H1 (cell line): ENCODE measurements around the gene ITSN1. TPM values are rescaled to one million over a fixed set of nuclear protein-coding genes. Genes with fewer than 3 reads are reported as not detected.

ENCODE experiments used
- ATF2 ChIP-seq: IDR thresholded peaks from 2 replicates; pipeline ENCODE4 v1.6.1; 2012; ENCODE audit warnings: low read length, inconsistent platforms
- BCL11A ChIP-seq, 2 experiments: IDR thresholded peaks; one replicate each; pipeline ENCODE4 v1.6.1; 2011; ENCODE audit warnings: low read depth in 2 of 2, low read length in 2 of 2, mild to moderate bottlenecking in 2 of 2
- CBX8 ChIP-seq: fragments of 300-800, 300-1000 bp; sonication (generic); IDR thresholded peaks from 2 replicates; pipeline ENCODE4 v1.7.1; 2016; ENCODE audit warnings: low read depth, low read length, borderline replicate concordance
- GABPA ChIP-seq: IDR thresholded peaks from 2 replicates; pipeline ENCODE4 v1.6.1; 2011; ENCODE audit warnings: mild to moderate bottlenecking, low read length, moderate library complexity, borderline replicate concordance; ENCODE audit not compliant: insufficient read depth
- polyA plus RNA-seq, 7 experiments: library from polyadenylated mRNA; depleted of rRNA in 3 of 7; stranded (reverse) in 5 of 7; unstranded in 2 of 7; fragments of >200 nt in 5 of 7; fragments of 200-250 nt in 2 of 7; gene quantifications; 1 replicate in 5 of 7; 2 replicates in 1 of 7; 4 replicates in 1 of 7; pipeline versions ENCODE4 v1.2.1 to v1.2.3, GENCODE V29; 2011 to 2013; ENCODE audit warnings: missing spikeins in 2 of 7, mixed read lengths in 2 of 7
- total RNA-seq: library from RNA; stranded (reverse); fragmentation: NEBNext Ultra II Directional; extraction: Animal tissue kit (Norgen Biotek cat#: 25700); gene quantifications from 2 replicates; pipeline ENCODE4 v1.2.1, GENCODE V29; 2021

Gene ITSN1
- total and polyA plus RNA-seq, 2 of the 8 experiments (the other 6 are each of a cell fraction or from before 2014, with no cell fraction given): 60.8 to 78.1 TPM

- TF ChIP-seq GABPA: no peak
- no peak for TF ChIP-seq ATF2
- no peak for TF ChIP-seq BCL11A (IDR thresholded peaks at IDR 0.05; ENCODE audit: low read depth in 2 of 2, low read length in 2 of 2)
- TF ChIP-seq CBX8: no peak
Observed at GRCh38 chr21:33897098-33897497, 254.8 kb downstream of the ITSN1 start (continued).
